SKM-1 treated with dmso at 0.1 percent for 144 hours (cell line): ENCODE results near the gene RPTN.
A peak's percentile ranks its signal among the peaks of the same experiment; 100 is the strongest.

Source experiments
- DNase-seq: peaks from one replicate; lab custom pipeline; 2025; ENCODE audit not compliant: unreplicated experiment; lab: John Stamatoyannopoulos, UW

Gene RPTN

DNA sequence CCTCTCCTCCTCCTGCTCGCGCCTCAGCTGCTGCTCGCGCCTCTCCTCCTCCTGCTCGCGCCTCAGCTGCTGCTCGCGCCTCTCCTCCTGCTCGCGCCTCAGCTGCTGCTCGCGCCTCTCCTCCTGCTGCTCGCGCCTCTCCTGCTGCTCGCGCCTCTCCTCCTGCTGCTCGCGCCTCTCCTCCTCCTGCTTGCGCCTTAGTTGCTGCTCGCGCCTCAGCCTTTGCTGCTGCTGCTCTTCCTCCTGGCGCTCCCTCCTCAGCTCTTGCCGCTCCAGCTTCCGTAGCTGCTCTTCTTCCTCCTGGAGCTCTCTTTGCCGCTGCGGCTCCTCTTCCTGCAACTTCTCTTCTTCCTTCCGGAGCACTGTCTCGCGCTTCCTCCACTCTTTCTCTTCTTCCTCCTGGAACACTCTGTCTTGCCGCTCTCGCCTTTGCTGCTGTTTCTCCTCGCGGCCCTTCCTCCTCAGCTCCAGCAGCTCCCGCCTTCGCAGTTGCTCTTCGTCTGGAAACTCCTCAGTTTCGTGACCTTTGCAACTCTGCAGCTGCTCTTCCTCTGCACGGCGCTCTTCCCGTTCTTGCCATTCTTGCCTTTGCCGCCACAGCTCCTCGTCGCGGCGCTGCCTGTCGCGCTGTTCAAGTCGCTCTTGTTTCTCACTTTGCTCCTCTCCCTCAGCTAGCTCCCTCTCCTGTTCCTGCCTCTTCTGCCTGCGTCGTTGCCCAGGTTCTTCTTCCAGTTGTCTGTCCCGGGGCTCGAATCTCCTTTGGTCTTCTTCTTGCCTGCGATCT is 46.7 kb downstream of the RPTN start:
- no peak for DNase-seq

DNA sequence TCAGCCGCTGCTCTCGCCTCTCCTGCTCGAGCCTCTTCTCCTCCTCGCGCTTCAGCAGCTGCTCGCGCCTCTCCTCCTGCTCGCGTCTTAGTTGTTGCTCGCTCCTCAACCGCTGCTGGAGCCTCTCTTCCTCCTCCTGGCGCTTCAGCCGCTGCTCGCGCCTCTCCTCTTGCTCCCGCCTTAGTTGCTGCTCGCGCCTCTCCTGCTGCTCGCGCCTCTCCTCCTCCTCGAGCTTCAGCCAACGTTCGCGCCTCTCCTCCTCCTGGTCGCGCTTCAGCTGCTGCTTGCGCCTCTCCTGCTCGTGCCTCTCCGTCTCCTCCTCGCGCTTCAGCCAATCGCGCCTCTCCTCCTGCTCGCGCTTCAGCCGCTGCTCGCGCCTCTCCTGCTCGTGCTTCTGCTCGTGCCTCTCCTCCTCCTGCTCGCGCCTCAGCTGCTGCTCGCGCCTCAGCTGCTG is 47.5 kb downstream of the RPTN start:
- peak; percentile 46 for DNase-seq

DNA sequence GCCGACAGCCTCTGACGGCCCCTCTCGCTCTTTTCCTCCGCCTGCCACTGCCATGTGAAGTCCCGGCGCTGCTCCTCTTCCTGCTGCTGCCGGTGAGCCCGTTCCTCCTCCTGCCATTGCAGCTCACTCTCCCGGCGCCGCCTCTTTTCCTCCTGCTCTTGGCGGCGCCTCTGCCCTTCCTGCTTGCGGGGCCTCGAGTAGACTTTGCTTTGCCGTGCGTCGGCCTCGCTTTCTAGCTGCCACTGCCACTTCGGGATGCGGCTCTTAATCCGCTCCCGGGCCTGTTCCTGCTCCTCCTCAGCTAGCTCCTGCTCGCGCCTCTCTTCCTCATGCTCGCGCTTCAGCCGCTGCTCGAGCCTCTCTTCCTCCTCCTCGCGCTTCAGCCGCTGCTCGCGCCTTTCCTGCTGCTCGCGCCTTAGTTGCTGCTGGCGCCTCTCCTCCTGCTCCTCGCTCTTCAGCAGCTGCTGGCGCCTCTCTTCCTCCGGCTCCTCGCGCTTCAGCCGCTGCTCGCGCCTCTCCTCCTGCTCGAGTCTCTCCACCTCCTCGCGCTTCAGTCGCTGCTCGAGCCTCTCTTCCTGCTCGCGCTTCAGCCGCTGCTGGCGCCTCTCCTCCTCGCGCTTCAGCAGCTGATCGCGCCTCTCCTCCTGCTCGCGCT is 48.0 kb downstream of the RPTN start:
- peak; percentile 46 for DNase-seq

DNA sequence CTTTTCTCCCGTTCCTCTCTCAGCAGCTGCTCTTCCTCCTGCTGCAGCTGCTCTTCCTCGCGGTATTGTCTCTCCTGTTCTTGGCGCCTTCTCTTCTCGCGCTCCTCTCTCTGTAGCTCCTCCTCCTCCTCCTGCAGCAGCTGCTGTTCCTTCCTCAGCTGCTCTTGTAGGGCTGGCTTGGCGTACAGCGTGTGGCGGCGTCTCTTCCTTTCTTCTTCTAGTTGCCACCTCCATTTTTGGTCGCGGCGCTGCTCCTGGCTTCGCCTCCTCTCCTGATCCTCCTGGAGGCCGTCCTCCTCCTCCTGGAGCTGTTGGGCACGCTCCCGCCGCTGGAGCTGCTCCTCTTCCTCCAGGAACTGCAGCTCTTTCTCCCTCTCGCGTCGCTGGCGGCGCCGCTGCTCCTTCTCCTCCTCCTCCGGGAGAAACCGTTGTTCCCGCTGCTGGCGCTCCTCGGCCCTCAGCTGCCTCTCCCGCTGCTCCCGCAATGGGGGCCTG is 48.6 kb downstream of the RPTN start:
- peak; percentile 51 for DNase-seq

DNA sequence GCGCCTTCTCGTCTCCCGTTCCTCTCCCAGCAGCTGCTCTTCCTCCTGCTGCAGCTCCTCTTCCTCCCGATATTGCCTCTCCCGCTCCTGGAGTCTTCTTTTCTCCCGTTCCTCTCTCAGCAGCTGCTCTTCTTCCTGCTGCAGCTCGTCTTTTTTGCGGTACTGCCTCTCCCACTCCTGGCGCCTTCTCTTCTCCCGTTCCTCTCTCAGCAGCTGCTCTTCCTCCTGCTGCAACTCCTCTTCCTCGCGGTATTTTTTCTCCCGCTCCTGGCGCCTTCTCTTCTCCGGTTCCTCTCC is 49.1 kb downstream of the RPTN start:
- DNase-seq: no peak

DNA sequence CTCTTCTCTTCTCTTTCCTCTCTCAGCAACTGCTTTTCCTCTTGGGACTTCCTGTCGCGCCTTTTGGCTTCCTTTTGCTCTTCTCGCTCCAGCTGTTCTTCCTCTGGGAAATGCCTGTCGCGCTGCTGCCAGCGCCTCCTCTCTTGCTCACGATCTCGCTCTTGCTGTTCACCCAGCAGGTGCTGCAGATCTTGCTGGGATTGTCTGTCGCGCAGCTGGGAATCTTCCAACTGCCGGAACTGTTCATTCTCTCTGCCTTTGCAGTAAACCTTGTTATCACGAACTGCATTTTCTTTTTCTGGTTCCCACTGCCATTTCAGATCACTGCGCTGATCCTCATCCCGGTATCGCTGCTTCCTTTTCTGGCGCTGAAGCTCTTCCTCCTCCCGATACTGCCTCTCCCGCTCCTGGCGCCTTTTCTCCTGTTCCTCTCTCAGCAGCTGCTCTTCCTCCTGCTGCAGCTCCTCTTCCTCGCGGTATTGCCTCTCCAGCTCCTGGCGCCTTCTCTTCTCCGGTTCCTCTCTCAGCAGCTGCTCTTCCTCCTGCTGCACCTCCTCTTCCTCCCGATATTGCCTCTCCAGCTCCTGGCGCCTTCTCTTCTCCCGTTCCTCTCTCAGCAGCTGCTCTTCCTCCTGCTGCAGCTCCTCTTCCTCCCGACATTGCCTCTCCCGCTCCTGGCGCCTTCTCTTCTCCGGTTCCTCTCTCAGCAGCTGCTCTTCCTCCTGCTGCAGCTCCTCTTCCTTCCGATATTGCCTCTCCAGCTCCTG is 49.6 kb downstream of the RPTN start:
- DNase-seq: no peak

DNA sequence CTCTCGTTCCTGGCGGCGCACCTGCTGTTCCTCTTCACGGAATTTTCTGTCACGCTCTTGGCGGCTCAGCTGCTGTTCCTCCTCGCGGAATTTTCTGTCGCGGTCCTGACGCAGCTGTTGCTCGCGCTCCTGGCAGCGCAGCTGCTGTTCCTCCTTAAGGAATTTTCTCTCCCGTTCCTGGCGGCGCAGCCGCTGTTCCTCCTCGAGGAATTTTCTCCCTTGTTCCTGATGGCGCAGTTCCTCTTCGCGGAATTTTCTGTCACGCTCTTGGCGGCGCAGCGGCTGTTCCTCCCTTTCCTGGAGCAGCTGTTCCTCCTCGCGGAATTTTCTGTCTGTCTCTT is 50.2 kb downstream of the RPTN start:
- no peak for DNase-seq

DNA sequence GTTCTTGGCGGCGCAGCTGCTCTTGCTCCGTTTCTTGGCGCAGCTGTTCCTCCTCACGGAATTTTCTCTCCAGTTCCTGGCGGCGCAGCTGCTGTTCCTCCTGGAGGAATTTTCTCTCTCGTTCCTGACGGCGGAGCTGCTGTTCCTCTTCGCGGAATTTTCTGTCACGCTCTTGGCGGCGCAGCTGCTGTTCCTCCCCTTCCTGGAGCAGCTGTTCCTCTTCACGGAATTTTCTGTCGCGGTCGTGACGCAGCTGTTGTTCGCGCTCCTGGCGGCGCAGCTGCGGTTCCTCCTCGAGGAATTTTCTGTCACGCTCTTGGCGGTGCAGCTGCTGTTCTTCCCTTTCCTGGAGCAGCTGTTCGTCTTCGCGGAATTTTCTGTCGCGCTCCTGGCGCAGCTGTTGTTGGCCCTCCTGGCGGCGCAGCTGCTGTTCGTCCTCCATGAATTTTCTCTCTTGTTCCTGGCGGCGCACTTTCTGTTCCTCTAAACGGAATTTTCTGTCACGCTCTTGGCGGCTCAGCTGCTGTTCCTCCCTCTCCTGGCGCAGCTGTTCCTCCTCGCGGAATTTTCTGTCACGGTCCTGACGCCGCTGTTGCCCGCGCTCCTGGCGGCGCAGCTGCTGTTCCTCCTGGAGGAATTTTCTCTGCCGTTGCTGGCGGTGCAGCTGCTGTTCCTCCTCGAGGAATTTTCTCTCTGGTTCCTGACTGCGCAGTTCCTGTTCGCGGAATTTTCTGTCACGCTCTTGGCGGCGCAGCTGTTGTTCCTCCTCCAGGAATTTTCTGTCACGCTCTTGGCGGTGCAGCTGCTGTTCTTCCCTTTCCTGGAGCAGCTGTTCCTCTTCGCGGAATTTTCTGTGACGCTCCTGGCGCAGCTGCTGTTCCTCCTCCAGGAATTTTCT is 50.8 kb downstream of the RPTN start:
- no peak for DNase-seq

DNA sequence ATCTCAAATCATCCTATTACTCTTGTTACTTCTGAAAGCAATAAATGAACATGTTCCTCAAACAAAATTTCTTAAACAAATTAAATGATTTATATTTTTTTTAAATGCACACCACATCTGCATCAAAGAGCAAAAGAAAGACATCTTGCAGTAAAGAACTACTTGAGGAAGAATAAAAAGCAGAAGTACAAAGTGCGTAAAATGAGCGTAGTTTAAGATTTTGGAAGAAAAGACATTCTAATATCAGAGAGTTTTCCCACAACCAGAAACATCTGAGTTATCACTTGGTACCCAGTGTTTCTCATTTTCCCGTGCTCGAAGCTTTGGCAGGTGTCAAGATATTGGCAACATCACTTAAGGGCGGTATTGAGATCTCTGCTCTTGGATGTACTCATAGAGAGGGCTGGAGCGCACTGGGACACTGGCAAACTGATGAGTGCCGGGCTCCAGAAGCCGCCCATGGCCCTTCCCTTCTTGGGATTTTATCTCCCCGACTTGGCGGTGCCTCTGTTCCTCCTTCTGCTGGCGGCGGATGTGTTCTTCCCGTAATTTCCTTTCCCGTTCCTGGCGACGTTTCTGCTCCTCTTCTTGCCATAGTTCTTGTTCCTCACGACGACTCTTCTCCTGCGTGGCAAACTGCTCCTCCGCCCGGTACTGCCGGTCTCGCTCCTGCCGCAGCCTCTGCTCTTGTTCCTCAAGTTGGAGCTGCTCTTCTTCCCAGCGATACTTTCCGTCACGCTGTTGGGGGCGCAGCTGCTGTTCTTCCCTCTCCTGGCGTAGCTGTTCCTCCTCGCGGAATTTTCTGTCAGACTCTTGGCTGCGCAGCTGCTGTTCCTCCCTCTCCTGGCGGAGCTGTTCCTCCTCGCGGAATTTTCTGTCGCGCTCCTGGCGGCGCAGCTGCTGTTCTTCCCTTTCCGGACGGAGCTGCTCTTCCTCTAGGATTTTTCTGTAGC is 51.7 kb downstream of the RPTN start:
- no peak for DNase-seq

DNA sequence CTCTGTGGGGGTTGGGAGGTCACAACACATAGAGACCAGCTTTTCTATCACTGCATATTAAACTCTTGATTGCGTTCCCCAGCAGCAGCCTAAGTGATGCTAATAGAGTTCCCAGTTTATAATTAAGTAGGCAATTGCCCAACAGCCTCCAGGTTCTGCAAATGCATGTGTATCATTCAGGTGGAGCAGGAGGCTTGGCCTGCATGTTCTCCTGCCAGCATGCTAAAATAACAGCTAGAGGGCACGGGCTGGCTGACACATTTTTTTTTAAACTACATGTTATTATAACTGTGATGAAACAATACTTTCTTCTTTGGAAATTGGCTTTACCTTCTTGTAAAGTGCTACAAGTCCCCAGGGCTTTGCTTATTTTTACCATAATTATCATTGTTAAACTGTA is 54.2 kb downstream of the RPTN start:
- DNase-seq: no peak
